C1 segment of cervical spinal cord (tissue), 14 donors: ENCODE data around the gene DVL2.

ENCODE experiments used
- DNase-seq, 14 donors: peaks; one replicate each; lab custom pipeline; 2025; lab: John Stamatoyannopoulos, UW

The DVL2 gene

GRCh38 chr17:7234083-7234951 lies at the start of gene DVL2:
Gene DVL2 (minus strand): TSS chr17:7234517. CDS start chr17:7234262, 255 bp downstream.
- peak; percentile 72 to 96 (median 93) for DNase-seq

GRCh38 chr17:7283471-7284216 lies 49.3 kb upstream of the DVL2 start:
- DNase-seq, result no peak

GRCh38 chr17:7282752-7283321 lies 48.5 kb upstream of the DVL2 start:
- DNase-seq, result no peak

- DNase-seq, result peak in 1 of 14 donors; percentile 9
Observed at GRCh38 chr17:7281953-7282751, 47.8 kb upstream of the DVL2 start.

- peak in 12 of 14 donors; percentile 15 to 84 (median 67) for DNase-seq
Observed at GRCh38 chr17:7281074-7281952, 47.0 kb upstream of the DVL2 start, which contains the start of gene SLC2A4. Gene SLC2A4 (plus strand): TSS chr17:7281718. CDS start chr17:7281935, 217 bp downstream.

- peak; percentile 11 to 83 (median 67) for DNase-seq
Observed at GRCh38 chr17:7280519-7281073, 46.3 kb upstream of the DVL2 start.

GRCh38 chr17:7279448-7279847 lies 45.1 kb upstream of the DVL2 start:
- no peak for DNase-seq

- no peak for DNase-seq
Observed at GRCh38 chr17:7266784-7267183, 32.5 kb upstream of the DVL2 start.

GRCh38 chr17:7263801-7264078 lies 29.4 kb upstream of the DVL2 start:
- DNase-seq, result no peak

- DNase-seq, result no peak
Observed at GRCh38 chr17:7262935-7263800, 28.9 kb upstream of the DVL2 start.

- no peak for DNase-seq
Observed at GRCh38 chr17:7262192-7262934, 28.0 kb upstream of the DVL2 start, which contains the start of gene CLDN7. Gene CLDN7 (minus strand): TSS chr17:7262478. CDS start chr17:7262043, 435 bp downstream.

- DNase-seq, result no peak
Observed at GRCh38 chr17:7261379-7262191, 27.3 kb upstream of the DVL2 start.

- no peak for DNase-seq
Observed at GRCh38 chr17:7260651-7261378, 26.5 kb upstream of the DVL2 start.

- no peak for DNase-seq
Observed at GRCh38 chr17:7260151-7260550, 25.8 kb upstream of the DVL2 start.

GRCh38 chr17:7259555-7259889 lies 25.2 kb upstream of the DVL2 start:
- no peak for DNase-seq

- no peak for DNase-seq
Observed at GRCh38 chr17:7258731-7259554, 24.6 kb upstream of the DVL2 start.
